AG09309 (cell line): ENCODE measurements around the gene GJA3.

Experiments
- DNase-seq: peaks from one replicate; pipeline ENCODE4 v3.0.0-alpha.2; 2010; ENCODE audit warnings: low read depth
- H3K4me3 ChIP-seq: 2 replicates; pipeline ENCODE4 v1.5.1; 2011; ENCODE audit warnings: mild to moderate bottlenecking, low read depth, low read length, moderate library complexity; ENCODE audit not compliant: control insufficient read depth
- TF ChIP-seq, protein P1 (sequence below): IDR thresholded peaks from 2 replicates; pipeline ENCODE4 v1.5.1; 2011; ENCODE audit warnings: mild to moderate bottlenecking, low read depth, low read length, inconsistent platforms; ENCODE audit not compliant: insufficient read depth, control insufficient read depth; ENCODE audit errors: missing control alignments

The GJA3 gene

GRCh38 chr13:20142927-20143480 is 17.8 kb downstream of the GJA3 start:
- TF ChIP-seq, protein P1, sequence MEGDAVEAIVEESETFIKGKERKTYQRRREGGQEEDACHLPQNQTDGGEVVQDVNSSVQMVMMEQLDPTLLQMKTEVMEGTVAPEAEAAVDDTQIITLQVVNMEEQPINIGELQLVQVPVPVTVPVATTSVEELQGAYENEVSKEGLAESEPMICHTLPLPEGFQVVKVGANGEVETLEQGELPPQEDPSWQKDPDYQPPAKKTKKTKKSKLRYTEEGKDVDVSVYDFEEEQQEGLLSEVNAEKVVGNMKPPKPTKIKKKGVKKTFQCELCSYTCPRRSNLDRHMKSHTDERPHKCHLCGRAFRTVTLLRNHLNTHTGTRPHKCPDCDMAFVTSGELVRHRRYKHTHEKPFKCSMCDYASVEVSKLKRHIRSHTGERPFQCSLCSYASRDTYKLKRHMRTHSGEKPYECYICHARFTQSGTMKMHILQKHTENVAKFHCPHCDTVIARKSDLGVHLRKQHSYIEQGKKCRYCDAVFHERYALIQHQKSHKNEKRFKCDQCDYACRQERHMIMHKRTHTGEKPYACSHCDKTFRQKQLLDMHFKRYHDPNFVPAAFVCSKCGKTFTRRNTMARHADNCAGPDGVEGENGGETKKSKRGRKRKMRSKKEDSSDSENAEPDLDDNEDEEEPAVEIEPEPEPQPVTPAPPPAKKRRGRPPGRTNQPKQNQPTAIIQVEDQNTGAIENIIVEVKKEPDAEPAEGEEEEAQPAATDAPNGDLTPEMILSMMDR: no peak
- no peak overlapping the region for H3K4me3 ChIP-seq
- no peak for DNase-seq

DNA sequence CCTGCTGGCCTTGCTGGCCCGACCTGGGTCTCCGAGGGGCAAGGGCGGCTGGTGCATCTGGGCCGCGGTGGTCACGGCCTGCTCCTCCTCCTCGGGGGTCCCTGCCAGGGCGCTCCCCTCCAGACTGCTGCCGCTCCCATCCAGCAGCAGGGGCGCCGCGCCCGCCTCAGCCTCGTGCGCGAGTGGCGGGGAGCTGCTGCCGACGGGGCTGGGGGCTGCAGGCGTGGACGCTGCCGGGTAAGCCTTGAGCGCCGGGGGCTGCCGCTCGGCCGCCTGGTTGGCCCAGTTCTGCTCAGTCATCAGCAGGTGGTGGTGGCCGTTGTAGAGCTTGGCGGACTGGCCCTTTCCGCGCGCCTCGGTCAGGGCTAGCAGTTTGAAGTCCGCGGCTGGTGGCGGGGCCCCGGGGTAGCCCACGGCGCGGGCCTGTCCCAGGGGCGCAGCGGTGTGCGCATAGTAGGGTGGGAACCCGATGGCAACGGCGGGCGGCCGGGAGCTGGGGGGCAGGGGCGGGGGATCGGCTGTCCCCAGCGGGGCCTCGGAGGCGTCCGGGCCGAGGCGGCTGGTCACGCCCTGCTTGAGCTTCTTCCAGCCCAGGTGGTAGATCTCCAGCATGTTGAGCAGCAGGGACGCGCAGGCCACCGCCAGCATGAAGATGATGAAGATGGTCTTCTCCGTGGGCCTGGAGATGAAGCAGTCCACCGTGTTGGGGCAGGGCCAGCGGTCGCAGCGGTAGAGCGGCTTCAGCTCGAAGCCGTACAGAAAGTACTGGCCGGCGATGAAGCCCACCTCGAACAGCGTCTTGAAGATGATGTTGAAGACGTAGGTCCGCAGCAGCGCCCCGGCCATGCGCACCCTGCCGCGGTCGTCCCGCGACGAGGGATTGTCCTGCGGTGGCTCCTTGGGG is 18.6 kb downstream of the GJA3 start:
- no peak for DNase-seq
- TF ChIP-seq, protein P1: no peak
- H3K4me3 ChIP-seq: no peak overlapping the region

GRCh38 chr13:20141238-20142022 is 19.4 kb downstream of the GJA3 start:
- TF ChIP-seq, protein P1: no peak
- H3K4me3 ChIP-seq: no peak overlapping the region

DNA sequence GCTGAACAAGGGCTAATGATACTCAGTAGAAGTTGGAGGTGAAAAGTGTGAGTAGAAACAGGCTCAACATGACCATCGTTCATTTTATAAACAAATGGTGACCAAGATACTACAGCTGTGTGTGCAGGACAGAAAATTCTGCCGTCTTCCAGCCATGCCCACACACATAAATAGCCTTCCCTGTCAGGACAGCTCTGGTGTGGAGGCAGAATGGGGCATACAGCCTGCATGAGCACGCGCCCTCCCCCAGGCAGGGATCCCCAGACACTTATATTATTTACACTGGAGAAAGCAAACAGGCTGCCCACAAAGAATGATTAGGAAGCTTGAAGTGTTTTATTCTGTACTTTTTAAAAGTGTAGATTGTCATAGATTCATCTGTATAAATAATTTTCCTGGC is 20.4 kb downstream of the GJA3 start:
- no peak overlapping the region for H3K4me3 ChIP-seq
- TF ChIP-seq, protein P1: no peak
- no peak for DNase-seq

More at GRCh38 chr13:20141238-20142022, 19.4 kb downstream of the GJA3 start:
- DNase-seq: no peak

DNA sequence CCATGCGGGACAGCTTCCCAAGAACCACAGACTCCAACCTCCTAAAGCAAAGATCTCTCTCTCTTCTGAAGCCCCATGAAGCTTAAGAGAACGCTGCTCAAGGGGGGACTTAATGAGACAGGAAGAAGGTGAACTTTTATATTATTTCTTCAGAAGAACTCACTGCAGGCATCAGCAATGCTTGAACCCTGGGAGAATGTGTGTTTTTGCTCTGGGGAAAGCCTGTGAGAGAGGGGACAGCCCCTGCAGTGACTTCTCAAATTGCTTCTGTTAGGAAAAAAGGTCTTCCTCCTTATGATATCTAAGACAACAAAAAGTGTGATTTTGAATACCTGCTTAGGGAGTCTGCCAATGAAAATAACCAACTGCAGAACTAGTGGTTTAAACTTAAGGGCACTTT is 23.0 kb downstream of the GJA3 start:
- DNase-seq: no peak
- TF ChIP-seq, protein P1: no peak
- H3K4me3 ChIP-seq: no peak overlapping the region
